Germinal center (tissue), 1 donor: ENCODE results near the gene P2RY6.
"Not testable (repeated sequence)": the region's sequence is repeated elsewhere in the genome, so short reads cannot be mapped to it uniquely, and the experiment has no call there.

Experiments used
- DNase-seq: peaks from one replicate; pipeline ENCODE4 v3.0.0; 2012; ENCODE audit warnings: mixed read lengths, low spot score

The P2RY6 gene

DNA sequence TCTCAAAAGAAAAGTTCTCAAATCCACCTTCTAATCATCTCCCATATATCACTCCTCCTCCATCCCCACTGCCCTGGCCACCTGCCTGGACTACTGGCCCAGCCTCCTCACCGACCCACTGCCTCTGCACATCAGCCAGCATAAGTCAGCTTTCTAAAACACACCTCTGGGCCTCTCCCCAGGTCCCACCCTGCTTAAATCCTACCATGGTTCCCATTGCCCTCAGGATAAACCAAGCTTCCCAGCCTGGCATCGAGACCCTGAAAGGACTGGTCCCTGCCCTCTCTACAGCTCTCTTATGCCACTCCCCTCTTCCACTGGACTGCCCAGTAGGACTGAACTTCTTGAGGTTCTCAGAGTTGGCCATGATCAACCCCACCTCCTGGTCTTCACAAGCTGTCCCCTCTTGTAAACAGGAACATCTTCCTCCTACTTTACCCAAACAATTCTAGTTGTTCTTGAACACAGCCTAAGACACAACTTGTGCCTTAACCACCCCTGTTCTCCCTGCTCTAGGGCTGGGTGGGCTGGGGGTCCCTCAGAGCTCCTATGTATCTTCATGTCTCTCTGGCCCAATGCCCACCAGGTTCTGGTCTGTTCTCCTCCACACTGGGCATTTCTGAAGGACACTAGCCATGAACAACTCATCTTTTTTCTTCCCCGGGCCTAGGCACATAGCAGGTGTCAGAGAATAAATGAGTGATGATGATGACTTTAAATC is 12.6 kb upstream of the P2RY6 start:
- no peak for DNase-seq

DNA sequence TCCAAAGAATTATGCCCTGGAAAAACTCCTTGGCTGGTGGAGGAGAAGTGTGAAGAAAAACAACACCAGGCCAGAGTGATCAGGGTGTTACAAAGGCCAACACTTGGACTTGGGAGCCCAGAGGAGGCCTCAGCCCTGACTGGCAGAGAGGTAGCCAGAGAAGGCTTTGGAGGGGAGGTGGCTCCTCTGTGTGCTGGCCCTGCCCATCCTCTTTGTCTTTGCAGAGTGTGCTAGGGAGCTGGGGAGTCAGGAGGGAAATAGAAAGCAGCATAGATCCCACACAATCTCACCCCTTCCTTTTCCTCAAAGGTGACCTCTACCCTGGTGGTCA is 12.0 kb upstream of the P2RY6 start:
- no peak for DNase-seq

DNA sequence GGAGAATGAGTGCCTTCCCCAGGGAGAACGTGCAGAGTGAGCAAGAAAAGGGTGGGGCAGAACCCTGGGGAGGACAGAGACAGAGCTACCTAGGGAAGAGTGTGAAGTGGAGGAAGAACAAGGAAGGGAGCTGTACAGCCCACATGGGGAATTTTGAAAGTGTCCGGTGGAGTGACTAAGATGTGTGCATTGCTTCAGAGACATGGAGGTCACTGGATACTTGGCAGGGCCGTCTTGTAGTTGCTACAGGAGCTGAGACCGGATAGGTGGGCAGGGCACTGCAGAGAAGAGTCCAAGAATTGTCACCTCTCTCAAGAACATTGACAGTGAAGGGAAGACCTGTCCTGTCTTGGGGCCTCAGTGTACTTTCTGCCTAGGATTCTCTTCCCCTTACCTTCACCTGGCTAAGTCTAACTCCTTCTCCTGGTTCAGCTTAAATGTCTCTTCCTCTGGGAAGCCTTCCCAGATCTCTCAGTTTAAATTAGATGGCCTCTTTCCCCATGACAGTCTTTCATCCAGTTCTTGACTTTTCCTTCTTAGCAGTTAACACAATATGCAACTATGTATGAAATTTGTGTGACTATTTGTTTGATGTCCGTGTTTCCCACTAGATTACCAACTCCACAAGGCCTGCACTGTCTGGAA is 9.2 kb upstream of the P2RY6 start:
- DNase-seq, result no peak

DNA sequence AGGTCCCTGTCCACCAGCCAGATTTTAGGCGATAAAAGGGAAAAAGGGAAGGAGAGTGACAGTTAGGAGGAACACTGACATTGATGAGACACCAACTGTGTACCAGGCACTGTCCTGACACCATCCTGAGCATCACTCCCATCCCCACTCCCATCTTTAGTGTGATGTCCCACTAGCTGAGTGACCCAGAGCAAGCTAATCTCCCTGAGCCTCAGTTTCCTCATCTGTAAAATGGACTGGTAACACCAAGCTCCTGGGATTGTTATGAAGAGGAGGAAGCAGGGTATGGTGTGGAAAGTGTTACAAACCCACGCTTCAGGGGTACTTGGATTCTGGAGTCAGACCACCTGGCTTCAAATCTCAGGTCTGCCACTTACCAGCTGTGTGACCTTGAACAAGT is 8.5 kb upstream of the P2RY6 start:
- DNase-seq, result no peak

DNA sequence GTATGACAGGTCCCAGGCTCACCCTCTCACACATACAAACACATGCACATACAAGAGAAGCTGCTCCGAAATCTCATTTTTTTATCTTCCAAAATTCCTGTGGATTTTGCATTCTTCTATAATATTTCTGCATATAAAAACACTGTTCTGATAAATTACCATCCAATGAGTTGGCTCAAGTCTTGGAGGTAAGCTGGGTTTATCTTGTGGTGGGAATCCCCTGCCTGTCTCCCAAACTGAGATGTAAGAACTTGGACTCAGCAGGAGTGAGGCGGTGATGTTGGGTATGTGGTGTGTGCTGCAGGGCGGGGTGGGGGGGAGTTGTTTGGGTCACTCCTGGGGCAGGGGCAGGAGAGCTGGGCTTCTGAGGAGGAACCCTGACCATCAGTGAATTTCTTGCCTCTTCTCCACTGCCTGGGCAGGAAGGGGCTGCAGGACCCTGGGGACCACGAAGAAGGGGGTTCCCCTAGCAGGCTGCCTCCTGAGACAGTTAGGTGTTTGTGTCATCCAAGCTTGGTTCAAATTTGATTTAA is 6.8 kb upstream of the P2RY6 start:
- no peak for DNase-seq

DNA sequence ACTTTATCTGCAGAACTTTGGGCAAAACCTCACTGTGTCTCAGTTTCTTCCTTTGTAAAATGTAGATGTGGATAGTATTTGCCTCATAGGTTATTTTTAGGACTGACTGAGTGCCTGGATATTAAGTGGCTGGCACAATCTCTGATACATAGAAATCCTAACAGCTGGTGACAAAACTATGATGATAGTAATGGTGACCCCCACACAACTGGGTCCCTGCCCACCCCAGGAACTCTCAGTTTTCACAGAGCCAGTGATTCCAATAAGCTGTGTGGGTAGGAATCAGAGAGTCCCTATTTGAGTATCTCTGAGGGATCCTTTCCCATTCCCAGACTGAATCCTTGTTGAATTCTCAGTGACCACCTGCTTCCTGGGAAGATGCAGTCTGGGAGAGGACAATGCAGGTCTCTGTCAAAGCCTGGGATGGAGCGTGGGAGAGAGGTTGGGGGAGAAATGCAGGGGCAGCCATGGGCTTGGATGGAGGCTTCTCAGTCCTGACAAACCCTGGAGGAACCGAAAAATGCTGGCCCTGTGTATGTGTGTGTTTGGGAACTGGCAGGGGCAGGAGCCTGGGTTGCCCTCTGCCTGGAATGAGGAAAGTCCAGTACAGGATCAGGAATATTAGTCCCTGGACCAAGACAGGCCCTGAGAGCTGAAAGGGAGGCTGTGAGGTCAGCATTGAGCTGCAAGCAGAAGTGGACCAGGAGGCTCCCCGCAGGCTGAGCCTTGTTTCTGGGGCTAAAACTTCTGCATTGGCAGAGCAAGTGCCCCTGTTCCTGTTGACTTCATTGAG is 6.1 kb upstream of the P2RY6 start:
- no peak for DNase-seq

DNA sequence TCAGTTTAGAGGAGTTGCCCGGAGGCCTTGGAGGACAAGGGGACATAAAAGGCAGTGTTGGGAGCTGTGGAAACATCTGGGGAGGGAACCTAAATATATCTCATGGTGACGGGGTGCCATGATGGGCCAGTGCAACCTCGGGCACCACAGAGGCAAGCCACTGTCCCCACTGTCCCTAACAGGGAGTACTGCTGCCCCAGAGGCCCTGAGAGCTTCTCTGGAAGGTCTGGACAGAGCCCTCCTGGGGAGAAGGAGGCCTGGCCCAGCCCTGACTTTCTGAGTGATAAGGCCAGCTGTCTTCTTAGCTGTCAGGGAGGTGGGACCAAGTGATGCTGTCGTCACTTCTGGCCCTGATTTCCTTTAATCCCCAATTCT is 5.5 kb upstream of the P2RY6 start:
- no peak for DNase-seq

DNA sequence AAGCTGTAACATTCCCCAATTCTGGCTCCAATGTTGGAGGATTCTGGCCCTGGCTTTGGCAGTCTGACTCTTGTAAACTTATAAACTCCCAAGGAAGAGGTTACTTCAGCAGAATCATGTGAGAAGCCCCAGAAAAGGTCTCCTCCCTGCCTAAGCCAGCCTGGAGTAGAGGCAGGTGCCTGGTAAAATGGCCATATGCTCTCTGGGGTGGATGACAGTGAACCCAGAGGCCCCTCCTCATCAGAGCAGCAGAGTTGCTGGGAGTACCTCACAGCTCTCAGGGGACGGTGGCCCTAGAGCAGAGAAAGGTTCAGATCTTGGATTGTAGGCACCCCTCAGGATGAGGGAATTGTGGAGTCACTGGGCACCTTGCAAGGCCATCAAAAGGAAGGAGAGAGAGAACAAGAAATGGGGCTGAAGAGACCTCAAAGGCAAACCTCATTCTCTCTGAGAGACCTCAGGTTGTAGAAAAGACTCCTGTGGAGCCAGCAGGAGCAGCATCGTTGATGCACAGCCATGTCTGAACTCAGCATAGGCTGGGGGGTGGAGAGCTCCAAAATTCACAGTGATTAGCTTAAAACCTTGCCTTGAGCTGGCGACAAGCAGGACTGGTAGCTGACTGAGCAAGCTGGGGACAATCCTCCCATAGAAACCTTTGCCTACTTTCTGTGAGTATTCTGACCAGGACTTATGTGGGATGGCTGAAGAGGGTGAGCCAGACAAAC is 4.9 kb upstream of the P2RY6 start:
- no peak for DNase-seq

DNA sequence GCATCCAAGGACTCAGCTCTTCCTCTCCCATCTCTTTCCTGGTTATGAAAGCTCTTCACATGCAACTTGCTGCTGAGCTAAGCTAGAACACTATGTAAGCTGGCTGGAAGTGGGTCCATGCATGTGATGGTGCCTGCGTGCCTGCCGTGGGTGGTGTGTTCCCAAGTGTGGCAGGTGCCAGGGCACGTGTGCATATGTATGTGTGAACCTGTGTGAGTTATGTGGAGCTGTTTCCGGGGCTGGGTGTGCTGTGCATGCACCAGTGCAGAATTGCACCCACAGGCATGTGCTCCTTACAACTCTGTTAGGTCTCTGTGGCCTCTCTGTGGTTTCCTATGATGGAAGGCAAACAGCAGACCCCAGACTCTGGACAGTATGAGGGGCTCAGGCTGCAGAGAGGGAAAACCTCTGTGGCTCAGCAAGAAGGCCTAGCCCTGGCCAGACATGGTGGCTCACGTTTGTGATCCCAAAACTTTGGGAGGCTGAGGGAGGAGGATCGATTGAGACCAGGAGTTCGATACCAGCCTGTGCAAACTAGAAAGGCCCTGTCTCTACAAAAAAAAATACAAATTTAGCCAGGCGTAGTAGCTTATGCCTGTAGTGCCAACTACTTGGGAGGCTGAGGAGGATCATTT is 4.1 kb upstream of the P2RY6 start:
- DNase-seq, result no peak

DNA sequence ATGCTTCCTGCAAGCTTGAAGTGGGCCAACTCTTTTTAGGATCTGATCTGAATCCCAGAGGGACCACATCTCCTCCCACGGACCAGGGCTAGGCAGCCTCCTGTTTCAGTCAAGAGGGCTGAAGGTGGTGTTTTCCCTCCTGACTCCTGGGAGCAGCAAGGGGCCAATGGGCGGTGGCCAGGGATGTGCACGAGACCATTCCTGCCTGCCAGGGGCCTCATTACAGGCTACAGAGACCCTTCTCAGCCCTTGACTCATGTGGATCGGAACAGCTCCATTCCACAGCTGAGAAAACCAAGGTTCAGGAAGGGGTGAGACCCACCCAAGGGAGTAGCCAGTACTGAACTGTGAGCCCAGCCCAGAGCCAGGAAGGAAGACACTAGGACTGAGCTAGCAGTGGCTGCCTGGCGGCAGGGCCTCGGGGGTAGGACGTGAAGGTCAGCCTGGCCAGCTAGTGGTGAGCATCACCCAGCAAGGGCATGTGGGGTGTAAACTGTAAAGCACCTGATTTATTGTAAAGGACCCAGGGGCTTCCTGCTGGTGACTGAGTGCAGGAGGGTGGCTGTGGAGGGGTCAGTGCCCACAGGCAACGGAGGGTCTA is 3.4 kb upstream of the P2RY6 start:
- no peak for DNase-seq

DNA sequence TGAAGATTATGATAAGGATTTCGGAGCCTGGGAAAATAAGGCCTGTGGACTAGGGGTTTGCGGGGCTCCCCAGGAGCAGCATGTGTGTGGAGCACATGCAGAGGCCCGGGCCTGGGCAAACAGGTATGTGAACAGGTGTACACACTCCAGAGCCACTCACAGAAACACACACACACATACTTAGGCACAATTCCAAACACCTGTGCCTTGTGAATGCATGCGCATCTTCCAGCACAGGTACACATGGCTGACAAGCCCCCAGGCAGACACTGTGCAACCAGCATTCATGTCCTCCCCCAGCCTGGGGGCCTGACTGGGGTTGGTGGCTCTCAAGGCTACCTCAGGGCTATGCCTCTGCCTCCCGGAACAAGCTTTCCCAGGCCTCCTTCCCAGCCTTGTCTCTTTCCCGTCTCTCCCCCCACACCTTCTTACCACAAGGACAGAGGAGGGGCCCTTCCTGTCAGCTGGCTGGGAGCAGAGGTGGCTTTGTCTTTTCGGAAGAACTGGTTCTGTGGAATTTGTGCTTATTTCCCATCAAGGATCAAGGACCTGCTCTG is 2.6 kb upstream of the P2RY6 start:
- DNase-seq, result no peak

DNA sequence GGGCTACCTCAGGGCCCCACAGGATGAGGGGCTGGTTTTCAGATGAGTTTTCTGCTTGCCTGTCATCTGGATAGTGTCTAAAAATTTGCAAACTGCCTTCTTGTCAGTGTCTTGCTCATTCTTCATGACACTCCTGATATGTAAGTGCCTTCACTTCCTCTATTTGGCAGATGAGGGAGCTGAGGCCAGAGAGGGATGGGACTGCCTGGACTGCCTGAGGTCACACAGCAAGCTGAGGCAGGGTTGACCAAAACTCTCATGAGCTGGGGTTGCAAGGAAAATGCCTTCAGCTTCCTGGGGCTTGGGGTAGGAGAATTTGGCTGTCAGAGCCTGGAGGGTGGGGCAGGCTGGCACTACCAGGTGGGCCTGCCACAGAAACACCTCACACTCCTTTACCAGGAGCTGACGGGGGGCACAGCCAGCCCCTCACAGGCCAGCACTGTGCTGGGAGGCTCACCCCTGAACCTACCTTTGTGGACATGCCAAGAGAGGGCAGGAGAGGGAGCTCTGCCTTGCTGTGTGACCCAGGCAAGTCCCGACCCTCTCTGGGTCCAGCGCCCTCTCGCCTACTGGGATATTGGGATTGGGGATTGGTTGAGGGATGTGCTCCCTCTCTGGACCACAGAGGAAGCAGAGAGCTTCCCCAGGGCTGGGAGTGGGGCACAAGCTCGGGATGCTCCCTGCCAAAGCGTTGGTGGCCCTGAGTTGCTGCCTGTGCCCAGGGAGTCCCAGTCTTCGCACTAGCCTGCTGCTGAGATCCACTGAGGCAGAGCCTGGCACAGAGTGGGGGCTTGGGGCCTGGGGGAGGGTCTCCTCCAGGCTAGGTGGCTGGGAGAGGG is 1.9 kb upstream of the P2RY6 start:
- no peak for DNase-seq

DNA sequence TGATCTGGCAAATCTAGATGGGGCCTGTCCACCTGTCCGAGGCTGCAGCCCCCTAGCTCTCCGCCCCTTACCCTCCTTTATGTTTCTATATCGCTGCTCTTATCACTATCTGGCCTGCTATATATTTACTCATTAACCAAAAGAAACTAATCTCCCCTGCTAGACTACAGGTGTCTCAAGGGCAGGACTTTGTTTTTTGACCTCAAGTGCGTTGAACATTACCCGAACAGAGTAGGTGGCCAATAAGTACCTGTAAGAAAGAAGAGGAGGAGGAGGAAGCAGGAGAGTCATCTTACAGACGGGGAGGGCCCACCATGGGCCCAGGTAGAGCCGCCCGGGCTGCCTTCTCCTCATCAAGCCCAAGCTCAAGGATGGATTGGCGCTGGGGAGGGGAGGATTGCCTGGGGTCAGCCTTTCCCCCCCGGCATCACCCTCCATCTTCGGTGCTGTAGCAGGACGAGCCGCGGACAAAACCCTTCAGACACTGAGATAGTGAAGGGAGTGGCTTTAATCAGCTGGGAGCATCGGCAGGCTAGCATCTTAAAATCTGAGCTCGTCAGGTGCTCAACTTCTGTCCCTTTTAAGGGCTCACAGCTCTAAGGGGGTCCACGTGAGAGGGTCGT is 1.2 kb upstream of the P2RY6 start:
- DNase-seq, result no peak

DNA sequence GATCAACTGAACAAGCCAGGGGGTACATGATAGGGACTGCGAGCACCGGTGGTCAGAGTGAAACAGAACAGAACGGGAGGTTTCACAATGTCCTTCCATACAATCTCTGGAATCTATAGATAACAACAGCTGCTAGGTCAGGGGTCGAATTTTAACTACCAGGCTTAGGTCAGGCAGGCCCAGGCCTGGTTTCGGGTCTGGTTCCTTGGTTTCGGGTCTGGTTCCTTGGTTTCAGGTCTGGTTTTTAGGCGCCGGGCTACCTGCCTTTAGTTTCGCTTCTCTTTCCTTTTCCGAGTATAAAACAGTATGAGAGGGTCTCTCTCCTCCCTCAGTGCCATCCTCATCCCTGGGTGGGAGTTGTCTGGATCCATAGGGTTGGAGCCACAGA is 666 bp upstream of the P2RY6 start:
- DNase-seq, result not testable (repeated sequence)

DNA sequence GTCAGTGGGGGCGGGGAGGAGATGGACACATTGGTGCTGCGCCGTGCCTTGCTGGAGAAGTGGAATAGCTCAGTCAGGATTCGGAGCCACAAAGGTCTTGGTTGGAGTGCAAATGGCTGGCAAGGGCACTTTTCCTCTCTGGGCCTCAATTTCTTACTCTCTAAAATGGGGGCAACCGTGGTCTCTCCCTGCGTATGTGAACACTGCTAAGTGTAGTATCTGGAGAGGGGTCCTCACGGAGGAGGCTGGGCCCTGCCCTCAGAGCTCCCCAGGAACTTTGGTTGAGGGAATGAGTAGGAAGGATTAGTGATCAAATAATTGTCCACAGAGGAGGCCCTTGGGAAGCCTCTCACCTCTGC is 521 bp downstream of the P2RY6 start:
- no peak for DNase-seq

DNA sequence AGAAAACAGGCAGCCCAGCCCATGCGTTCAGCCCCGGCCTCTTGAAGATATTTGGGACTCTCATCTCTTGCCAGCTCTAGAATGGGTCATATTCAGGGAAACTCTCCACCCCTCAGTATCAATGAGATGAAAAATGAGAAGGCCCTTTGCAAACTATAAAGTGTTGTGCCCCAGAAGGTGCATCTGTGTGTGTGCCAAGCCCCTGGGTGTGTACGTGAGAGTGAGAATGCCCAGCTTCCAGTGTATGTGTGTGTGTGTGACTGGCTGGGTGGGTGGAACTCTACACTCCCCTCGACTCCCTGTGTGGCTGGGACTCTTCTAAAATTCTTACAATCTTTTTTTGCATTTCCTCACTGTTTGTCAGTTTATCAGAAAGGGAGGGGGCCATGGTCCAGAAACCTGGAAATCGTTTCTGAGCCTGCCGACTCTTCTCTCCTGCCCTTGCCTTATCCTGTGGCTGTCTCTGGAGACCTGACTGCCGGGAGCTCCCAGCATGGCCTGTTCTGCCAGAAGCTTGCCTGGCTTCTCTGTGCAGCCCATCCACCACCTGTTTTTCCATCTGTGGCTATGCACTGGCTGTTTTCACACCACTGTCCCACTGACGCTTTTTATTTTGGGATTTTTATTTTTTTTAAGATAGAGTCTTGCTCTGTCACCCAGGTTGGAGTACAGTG is 1.2 kb downstream of the P2RY6 start:
- DNase-seq, result no peak

DNA sequence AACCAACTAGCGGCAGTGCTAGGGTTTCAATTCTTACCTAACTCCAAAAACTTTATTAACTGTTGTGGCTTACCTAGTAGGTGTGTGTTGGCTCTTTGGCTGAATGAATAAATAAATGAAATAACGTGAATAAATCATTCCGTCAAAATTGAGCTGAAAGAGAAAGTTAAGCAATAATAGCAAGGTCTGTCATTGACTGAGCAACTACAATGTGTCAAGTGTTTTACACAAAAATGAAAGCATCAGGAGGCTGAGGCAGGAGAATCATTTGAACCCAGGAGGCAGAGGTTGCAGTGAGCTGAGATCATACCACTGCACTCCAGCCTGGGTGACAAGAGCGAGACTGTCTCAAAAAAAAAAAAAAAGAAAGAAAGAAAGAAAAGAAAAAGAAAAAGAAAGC is 2.1 kb downstream of the P2RY6 start:
- DNase-seq, result not testable (repeated sequence)

DNA sequence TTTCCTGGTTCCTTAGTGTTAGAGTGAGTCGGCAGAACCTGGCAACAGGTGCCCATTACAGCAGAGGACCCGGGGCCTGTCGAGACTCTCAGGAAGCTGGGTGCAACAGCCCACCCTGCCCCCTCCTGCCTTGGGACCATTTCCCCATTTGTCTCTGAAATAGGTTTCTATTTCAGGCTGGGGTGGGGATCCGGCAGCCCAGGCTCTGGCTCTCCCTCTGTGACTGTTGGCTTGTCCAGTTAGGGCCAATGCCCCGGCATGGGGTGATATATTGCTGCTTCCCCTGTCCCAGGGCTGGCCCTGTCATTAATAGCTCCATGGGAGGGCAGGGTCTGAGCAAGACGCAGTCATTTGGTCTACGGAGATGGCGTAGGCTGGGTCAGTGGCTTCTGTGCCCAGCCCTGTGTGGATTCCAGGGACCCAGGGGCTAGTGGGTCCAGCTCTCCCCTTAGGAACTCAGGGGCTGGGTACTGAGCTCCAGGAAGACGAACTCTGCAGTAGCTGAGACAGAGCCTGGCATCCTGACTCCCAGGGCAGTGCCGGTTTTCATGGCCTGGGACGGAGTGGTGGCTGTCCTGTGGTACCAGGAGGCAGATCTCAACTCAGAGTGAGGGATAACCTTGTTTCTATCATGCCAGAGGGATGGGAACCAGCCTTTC is 2.7 kb downstream of the P2RY6 start:
- no peak for DNase-seq

DNA sequence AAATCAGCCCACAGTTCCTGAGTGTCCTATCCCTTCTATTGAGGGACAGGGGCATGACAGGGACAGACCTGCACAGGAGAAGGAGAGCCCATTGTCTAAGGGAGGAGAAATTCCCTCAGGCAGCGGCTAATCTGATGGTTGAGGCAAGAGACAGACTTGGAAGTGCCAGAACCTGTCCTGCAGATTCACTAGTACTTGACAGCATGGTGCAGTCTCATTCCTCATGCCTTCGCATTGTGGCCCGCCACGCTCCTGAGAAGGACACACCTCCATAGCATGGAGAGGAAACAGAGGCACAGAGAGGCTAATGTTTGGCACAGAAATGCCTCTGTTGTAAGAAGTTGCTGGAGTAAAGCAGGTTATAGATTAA is 3.2 kb downstream of the P2RY6 start:
- DNase-seq, result no peak
